Right lobe of liver (tissue), 6 donors: Measurements from ENCODE around the gene ANKRD37. TPM values are rescaled to one million over a fixed set of nuclear protein-coding genes. Genes with fewer than 3 reads are reported as not detected.

Experiments used
- ATAC-seq, 4 donors: fragments of 200-7000 bp; cut with Tn5 transposase; one replicate each; pipeline ENCODE4 v1.9.1; 2020; ENCODE audit warnings: mild to moderate bottlenecking in 4 of 4, moderate library complexity in 4 of 4
- DNase-seq, 3 donors: peaks; one replicate each; pipeline ENCODE4 v3.0.0-alpha.2; 2020
- H3K27ac ChIP-seq, 3 donors: fragments of 200-600 bp; one replicate each; pipeline ENCODE4 v1.8.0; 2022
- H3K27me3 ChIP-seq, 2 donors: fragments of 200-600 bp; one replicate each; pipeline ENCODE4 v1.8.0; 2022
- H3K36me3 ChIP-seq, 4 donors: fragments of 200-600 bp; sonication (generic) in 1 of 4; one replicate each; pipeline versions ENCODE4 v1.5.1 to v1.8.0; 2017 to 2022; ENCODE audit warnings: control low read depth in 1 of 4
- H3K4me1 ChIP-seq, 4 donors: fragments of 200-600 bp; sonication (generic) in 1 of 4; one replicate each; pipeline versions ENCODE4 v1.5.1 to v1.8.0; 2017 to 2022; ENCODE audit warnings: control low read depth in 1 of 4
- H3K4me3 ChIP-seq, 3 donors: fragments of 200-600 bp; one replicate each; pipeline ENCODE4 v1.8.0; 2022
- H3K9me3 ChIP-seq, 4 donors: fragments of 200-600 bp; sonication (generic) in 1 of 4; one replicate each; pipeline versions ENCODE4 v1.5.1 to v1.8.0; 2017 to 2022; ENCODE audit warnings: control low read depth in 1 of 4
- POLR2A ChIP-seq: fragments of 450-650 bp; IDR thresholded peaks from one replicate; pipeline ENCODE4 v1.6.1; 2017; ENCODE audit warnings: antibody characterized with exemption, mild to moderate bottlenecking
- WGBS: methylation state at CpG from one replicate; pipeline ENCODE4 v1.1.6; 2018; ENCODE audit warnings: low coverage, low lambda C conversion rate; ENCODE audit not compliant: insufficient coverage; ENCODE audit errors: missing lambda C conversion rate; 5-methylcytosine and 5-hydroxymethylcytosine counted together
- intact Hi-C, 2 donors: fragments of 100-400 bp; cut with DNase I; formaldehyde crosslinking; loops; one replicate each; pipeline versions ENCODE4 v1.11.2 to v1.14.1; 2022
- total RNA-seq, 6 experiments: library from RNA; depleted of rRNA in 2 of 6; stranded (reverse); fragments of >200 nt in 2 of 6; fragmentation: NEBNext Ultra II Directional in 3 of 6; extraction: Animal tissue kit (Norgen Biotek cat#: 25700) in 3 of 6; gene quantifications; one replicate each; pipeline versions ENCODE4 v1.1.0 to v1.2.4, GENCODE V29; 2016 to 2023
- TF ChIP-seq, protein P1 (sequence below), 4 donors: fragments of 200-600 bp in 3 of 4; fragments of 450-650 bp in 1 of 4; IDR thresholded peaks; one replicate each; pipeline versions ENCODE4 v1.5.1 to v1.8.0; 2016 to 2022; ENCODE audit warnings: antibody characterized with exemption in 4 of 4, mild to moderate bottlenecking in 2 of 4
- donor health status: DM: no; HTN: yes; CAD: no.
- donor health status: DM: no; HTN: no; CAD: no.
- donor health status: DM: no; HTN: no; CAD: no.
- donor health status: DM: no; HTN: yes; CAD: no.
- donor health status: DM: no; HTN: yes; CAD: no.

The ANKRD37 gene
- total RNA-seq, 6 experiments from 2014 or later: 3.9 to 19.0 (median 6.0) TPM

DNA sequence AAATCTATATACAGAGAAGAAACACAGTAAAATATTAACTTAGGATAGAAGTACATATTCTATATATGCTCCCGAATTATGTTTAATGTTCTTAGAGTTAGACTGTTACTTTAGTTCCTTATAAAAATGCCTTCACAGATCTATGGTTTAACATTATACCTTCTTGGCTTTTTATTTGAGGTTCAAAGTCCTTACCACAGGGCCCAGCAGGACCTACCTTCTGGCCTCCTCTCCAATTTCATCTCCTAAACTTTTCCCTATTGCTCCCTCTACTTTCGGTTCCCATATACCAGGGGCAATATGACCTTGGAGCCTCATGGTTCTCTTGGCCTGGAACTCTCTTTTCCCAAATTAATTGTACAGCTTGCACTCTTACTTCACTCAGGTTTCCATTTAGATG lies 11.8 kb downstream of the ANKRD37 start:
- intact Hi-C loops: no loop called here
- H3K4me1 ChIP-seq: no peaks in the 10 kb centered on the region
- 96% methylated on average over 2 of the region's 2 CpGs for WGBS
- H3K4me3 ChIP-seq: no peak overlapping the region
- DNase-seq: no peak
- no peaks in the 10 kb centered on the region for H3K27me3 ChIP-seq
- H3K36me3 ChIP-seq: peaks cover 0 to 21% (median 6%) of the 10 kb centered on the region in 4 donors
- no peaks in the 10 kb centered on the region for H3K9me3 ChIP-seq
- H3K27ac ChIP-seq: no peak overlapping the region
- no peak for ATAC-seq
- TF ChIP-seq, protein P1, sequence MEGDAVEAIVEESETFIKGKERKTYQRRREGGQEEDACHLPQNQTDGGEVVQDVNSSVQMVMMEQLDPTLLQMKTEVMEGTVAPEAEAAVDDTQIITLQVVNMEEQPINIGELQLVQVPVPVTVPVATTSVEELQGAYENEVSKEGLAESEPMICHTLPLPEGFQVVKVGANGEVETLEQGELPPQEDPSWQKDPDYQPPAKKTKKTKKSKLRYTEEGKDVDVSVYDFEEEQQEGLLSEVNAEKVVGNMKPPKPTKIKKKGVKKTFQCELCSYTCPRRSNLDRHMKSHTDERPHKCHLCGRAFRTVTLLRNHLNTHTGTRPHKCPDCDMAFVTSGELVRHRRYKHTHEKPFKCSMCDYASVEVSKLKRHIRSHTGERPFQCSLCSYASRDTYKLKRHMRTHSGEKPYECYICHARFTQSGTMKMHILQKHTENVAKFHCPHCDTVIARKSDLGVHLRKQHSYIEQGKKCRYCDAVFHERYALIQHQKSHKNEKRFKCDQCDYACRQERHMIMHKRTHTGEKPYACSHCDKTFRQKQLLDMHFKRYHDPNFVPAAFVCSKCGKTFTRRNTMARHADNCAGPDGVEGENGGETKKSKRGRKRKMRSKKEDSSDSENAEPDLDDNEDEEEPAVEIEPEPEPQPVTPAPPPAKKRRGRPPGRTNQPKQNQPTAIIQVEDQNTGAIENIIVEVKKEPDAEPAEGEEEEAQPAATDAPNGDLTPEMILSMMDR (IDR thresholded peaks at IDR 0.05): no peak
- TF ChIP-seq POLR2A: no peak

- intact Hi-C loops: no loop called here
- Histone ChIP-seq H3K27ac (peak overlapping the region in 1 of 3 donors; percentile 7), H3K36me3 (peaks cover 0 to 42% (median 2%) of the 10 kb centered on the region in 4 donors), H3K4me3 (no peak overlapping the region), H3K9me3 (no peaks in the 10 kb centered on the region), H3K4me1 (no peaks in the 10 kb centered on the region), H3K27me3 (no peaks in the 10 kb centered on the region)
- ATAC-seq (peak in 3 of 4 donors; percentile 33 to 63 (median 45)), DNase-seq (no peak)
- TF ChIP-seq POLR2A: no peak
- TF ChIP-seq, protein P1 (IDR thresholded peaks at IDR 0.05): no peak
- 60% methylated on average over 5 of the region's 5 CpGs for WGBS
These were observed 15.2 kb downstream of the ANKRD37 start for GRCh38 chr4:185411849-185412248.

GRCh38 chr4:185412412-185412811 lies 15.8 kb downstream of the ANKRD37 start:
- TF ChIP-seq POLR2A: no peak
- TF ChIP-seq, protein P1 (IDR thresholded peaks at IDR 0.05): no peak
- H3K4me1 ChIP-seq: no peaks in the 10 kb centered on the region
- intact Hi-C loops: no loop called here
- peaks cover 0 to 46% (median 4%) of the 10 kb centered on the region in 4 donors for H3K36me3 ChIP-seq
- WGBS: 66% methylated on average over 5 of the region's 5 CpGs
- no peak for DNase-seq
- H3K27ac ChIP-seq: peak overlapping the region in 1 of 3 donors; percentile 7
- H3K27me3 ChIP-seq: no peaks in the 10 kb centered on the region
- H3K9me3 ChIP-seq: no peaks in the 10 kb centered on the region
- no peak overlapping the region for H3K4me3 ChIP-seq
- peak; percentile 21 to 53 (median 40) for ATAC-seq

GRCh38 chr4:185416955-185417354 lies 20.3 kb downstream of the ANKRD37 start:
- H3K9me3 ChIP-seq: no peaks in the 10 kb centered on the region
- ATAC-seq: no peak

More at GRCh38 chr4:185416955-185417354, 20.3 kb downstream of the ANKRD37 start:
- Histone ChIP-seq H3K36me3 (peaks cover 0 to 46% (median 6%) of the 10 kb centered on the region in 4 donors), H3K4me3 (no peak overlapping the region), H3K27me3 (no peaks in the 10 kb centered on the region), H3K4me1 (no peaks in the 10 kb centered on the region), H3K27ac (no peak overlapping the region)
- DNase-seq: no peak
- intact Hi-C loops: no loop called here
- TF ChIP-seq, protein P1 (IDR thresholded peaks at IDR 0.05): no peak
- no peak for TF ChIP-seq POLR2A
